Measurements from ENCODE around the gene RPL39L.

- TF ChIP-seq REST (IDR thresholded peaks at IDR 0.05; ENCODE audit: low read depth), result no peak
- no peak for TF ChIP-seq NFIC (IDR thresholded peaks at IDR 0.05)
- no peak for TF ChIP-seq CEBPB (IDR thresholded peaks at IDR 0.05)
- TF ChIP-seq EGR1 (IDR thresholded peaks at IDR 0.05), result no peak
- no peak for TF ChIP-seq RAD21 (IDR thresholded peaks at IDR 0.05; ENCODE audit: low read depth)
- TF ChIP-seq EP300 (IDR thresholded peaks at IDR 0.05; ENCODE audit: borderline replicate concordance), result no peak
- no peak for TF ChIP-seq TAF1 (IDR thresholded peaks at IDR 0.05; ENCODE audit: low read depth)
- no peak for TF ChIP-seq MAX (IDR thresholded peaks at IDR 0.05)
- TF ChIP-seq TCF12 (IDR thresholded peaks at IDR 0.05; ENCODE audit: low read depth), result no peak
- no peak for TF ChIP-seq TEAD4 (IDR thresholded peaks at IDR 0.05)
- no peak for TF ChIP-seq ZBTB7A (IDR thresholded peaks at IDR 0.05; ENCODE audit: low read depth)
- TF ChIP-seq FOXM1 (IDR thresholded peaks at IDR 0.05; ENCODE audit: borderline replicate concordance, low read depth), result no peak
- no peak for TF ChIP-seq USF1 (IDR thresholded peaks at IDR 0.05)
- no peak for TF ChIP-seq CREB1 (IDR thresholded peaks at IDR 0.05; ENCODE audit: low read depth)
Measured at GRCh38 chr3:187125319-187126031, 13.8 kb downstream of the RPL39L start.
